Renal cortex interstitium (tissue), 11 donors: Measurements from ENCODE around the gene P3H4. TPM values are rescaled to one million over a fixed set of nuclear protein-coding genes. Genes with fewer than 3 reads are reported as not detected.

Experiments used
- DNase-seq, 11 donors: peaks; one replicate each; pipeline ENCODE4 v3.0.0-alpha.2; 2013; ENCODE audit warnings: low read depth in 9 of 11, low spot score in 4 of 11; ENCODE audit errors: extremely low read depth in 1 of 11
- polyA plus RNA-seq, 3 donors: library from polyadenylated mRNA; unstranded; fragments of 120-200 nt; gene quantifications; one replicate each; pipeline ENCODE4 v1.2.1, GENCODE V29; 2013; ENCODE audit not compliant: insufficient read length in 3 of 3

P3H4 gene
- polyA plus RNA-seq, 3 donors: 31.4 to 47.4 (median 40.1) TPM

- peak in 9 of 11 donors; percentile 80 to 94 (median 87) for DNase-seq
These were observed 10.1 kb downstream of the P3H4 start for GRCh38 chr17:41801374-41802271.

DNA sequence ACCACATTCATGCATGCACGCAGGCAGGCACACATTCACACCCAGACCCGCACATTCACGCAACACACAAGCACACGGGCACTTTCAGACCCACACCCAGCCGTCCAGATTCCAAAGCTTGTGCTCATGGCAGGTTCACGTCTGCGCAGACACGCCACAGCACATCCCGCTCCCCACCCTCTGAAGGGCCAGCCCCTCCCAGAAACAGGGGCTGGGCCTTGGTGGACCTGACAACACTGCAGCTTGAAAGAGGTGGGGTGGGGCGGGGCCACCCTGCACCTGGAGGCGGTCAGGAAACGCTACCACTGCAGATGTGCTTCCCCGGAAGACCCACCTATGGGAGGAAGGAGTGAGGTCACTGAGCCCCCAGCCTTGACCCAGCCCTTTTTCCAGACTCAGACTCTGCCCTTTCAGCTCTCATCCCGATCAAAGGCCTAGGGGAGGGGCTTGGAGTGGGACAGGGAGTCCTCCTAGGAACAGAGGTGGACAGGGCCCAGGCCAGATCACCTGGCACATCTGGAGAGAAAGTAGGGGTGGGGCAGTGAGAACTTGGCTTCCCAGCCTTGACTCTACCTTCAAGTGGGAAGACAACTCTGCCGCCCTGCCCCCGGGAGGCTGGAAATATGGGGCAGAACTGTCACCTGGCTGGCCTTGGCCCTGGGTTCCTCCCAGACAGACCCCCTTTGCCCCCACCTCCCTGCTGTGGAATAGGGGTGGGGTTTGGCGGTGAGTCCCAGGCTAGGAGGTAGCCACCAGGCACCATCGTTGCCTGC lies 11.0 kb downstream of the P3H4 start:
- peak in 1 of 11 donors; percentile 43 for DNase-seq

DNA sequence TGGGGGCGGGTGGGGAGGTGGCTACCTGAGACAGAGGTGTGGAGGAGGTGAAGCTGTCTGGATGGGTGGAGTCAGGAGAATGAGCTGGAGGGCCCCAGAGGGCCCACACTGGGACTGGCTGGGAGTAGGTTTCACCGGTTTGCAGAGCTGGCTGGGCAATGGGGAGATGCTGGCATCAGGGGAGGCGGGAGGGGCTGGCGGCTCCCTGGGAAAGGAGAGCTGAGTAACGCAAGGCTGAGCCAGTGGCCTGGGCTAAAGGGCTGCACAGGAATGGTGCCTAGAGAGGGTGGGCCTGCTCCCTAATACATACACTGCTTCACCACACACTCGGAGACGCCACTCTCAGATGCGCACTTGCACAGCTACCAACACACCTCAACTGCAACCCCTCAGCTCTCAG lies 12.4 kb downstream of the P3H4 start:
- DNase-seq: no peak

DNA sequence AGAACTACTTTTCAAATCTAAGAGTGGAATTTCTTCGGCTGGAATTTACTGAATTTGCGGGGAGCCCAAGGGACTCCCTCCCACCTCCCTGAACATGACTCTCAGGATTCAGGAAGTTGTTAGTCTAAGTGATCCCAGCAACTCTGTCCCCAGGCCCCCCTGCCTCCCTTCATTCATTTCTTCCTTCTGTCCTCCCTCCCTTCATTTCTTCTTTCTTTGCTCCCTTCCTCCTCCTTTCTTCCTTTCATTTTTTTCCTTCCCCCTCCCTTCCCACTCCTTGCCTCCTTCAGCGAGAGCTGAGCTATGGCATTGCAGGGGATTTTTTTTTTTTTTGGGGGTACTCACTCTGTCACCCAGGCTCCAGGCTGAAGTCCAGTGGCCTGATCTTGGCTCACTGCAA lies 14.4 kb downstream of the P3H4 start:
- no peak for DNase-seq

- DNase-seq: no peak
These were observed 15.4 kb downstream of the P3H4 start for GRCh38 chr17:41796121-41796895.

GRCh38 chr17:41794540-41794975 lies 17.2 kb downstream of the P3H4 start:
- DNase-seq: no peak

GRCh38 chr17:41793784-41794539 lies 17.8 kb downstream of the P3H4 start:
- no peak for DNase-seq

- no peak for DNase-seq
These were observed 18.6 kb downstream of the P3H4 start for GRCh38 chr17:41792845-41793783.

DNA sequence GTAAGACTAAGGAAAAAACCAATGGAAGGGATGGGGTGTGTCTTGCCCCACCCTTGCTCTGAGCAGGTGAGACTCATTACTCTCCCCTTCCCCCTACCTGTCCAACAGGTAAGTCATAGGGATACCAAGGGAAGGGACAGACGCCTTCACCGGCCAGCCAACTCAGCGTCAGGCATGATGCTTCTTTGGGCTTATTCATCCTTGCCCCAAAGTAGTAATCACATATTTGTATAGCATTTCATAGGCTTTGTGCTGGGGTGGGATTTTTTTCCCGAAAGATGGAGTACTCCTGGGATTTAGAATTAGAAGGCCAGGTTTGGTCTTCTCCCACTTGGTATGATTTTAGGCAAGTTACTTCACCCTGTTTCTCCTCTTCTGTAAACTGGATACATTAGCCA lies 24.7 kb downstream of the P3H4 start:
- no peak for DNase-seq

DNA sequence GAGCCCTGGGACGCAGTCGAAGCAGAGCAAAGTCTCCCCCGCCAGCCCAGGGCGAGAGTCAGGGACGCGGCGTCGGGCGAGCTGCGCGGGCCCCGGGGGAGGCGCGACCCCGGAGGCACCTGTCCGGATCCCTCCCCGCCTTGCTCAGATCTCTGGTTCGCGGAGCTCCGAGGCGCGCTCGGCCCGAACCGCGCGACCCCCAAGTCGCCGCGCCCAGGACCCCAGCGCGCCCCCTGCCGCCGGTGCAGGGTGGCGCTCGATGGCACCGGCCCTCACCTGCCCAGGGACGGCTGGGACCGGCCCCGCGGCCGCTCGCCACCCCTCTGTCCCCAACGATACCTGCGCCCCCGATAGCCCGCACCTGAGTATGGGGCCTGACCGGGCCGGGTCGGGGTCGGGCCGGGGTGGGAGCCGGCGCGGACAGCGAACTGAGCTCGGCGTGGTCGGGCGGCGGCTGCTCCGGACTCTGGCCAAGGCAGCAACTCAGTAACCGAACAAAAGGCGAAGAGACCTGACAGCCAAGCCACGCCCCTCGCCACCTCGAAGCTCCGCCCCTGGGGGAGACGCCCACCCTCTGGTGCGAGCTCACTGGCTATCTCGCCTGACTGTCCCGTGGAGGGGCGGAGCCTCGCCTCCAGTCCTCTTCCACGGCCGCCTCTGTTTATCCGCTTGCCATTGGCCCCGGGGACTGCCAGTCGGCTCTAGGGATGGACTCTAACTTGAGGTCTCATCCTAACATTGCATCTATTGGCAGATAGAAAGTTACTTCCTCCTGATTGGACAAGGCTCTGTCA lies 25.3 kb downstream of the P3H4 start, which contains the start of gene JUP:
Gene JUP, minus strand, starts transcription at position 485 of the 794 bp plus-strand sequence. CDS start 14,857 bp downstream, outside the sequence.
- DNase-seq: peak; percentile 97 to 100 (median 99)

- DNase-seq: no peak
These were observed 25.9 kb downstream of the P3H4 start for GRCh38 chr17:41785859-41786226.

- peak in 3 of 11 donors; percentile 77 to 90 (median 78) for DNase-seq
These were observed 26.5 kb downstream of the P3H4 start for GRCh38 chr17:41785091-41785858.

- DNase-seq: peak in 1 of 11 donors; percentile 73
These were observed 27.5 kb downstream of the P3H4 start for GRCh38 chr17:41784207-41784744.

DNA sequence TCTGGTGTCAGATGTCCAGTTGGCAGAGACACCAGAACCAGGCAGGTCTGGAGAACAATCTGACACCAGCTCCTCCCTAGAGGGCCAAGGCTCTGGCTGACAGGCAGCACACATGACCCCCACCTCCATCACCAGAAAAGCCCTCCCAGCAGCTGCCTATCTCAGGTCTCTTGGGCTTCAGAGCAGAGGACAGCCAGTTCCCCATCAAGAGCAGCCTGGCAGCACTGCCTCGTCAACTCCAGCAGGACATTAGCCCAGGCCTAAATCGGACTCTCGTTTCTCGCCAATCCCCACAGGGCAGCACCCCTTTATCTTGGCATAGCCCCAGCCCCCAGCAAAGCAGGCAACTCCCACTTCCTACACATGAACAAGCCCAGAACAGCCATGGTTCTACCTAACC lies 29.6 kb downstream of the P3H4 start:
- no peak for DNase-seq

- DNase-seq: no peak
These were observed 30.2 kb downstream of the P3H4 start for GRCh38 chr17:41781404-41782110.
